Measurements from ENCODE around the gene ACSM4. TPM values are rescaled to one million over a fixed set of nuclear protein-coding genes. Genes with fewer than 3 reads are reported as not detected.

Gene ACSM4
- total RNA-seq, 1 experiment from 2014 or later, result not detected

- H3K4me3 ChIP-seq (ENCODE audit: low read depth, low read length), result no peak overlapping the region
- peaks cover 10% of the 10 kb centered on the region for H3K4me1 Mint-ChIP-seq (ENCODE audit: low read depth, unreplicated experiment)
- no peak overlapping the region for H3K27ac Mint-ChIP-seq (ENCODE audit: unreplicated experiment)
- peaks cover 7% of the 10 kb centered on the region for H3K9me3 Mint-ChIP-seq (ENCODE audit: unreplicated experiment)
- peaks cover 6% of the 10 kb centered on the region for H3K27me3 Mint-ChIP-seq (ENCODE audit: insufficient read depth, unreplicated experiment)
- no peaks in the 10 kb centered on the region for H3K36me3 Mint-ChIP-seq (ENCODE audit: insufficient read depth, unreplicated experiment)
- no peak overlapping the region for H3K4me3 Mint-ChIP-seq (ENCODE audit: unreplicated experiment)
- no peak for DNase-seq
- CTCF ChIA-PET, result no interaction called here
- POLR2A ChIA-PET, result no interaction called here
- BruUV-seq (replicated peaks), result no TSS peak
- intact Hi-C loops (cut with micrococcal nuclease; ENCODE audit: unreplicated experiment), result no loop called here
- TF ChIP-seq CTCF (IDR thresholded peaks at IDR 0.05; ENCODE audit: insufficient read depth in 1 of 2, low read depth in 1 of 2, low read length in 1 of 2, severe bottlenecking in 1 of 2, unreplicated experiment in 1 of 2), result no peak
- peaks cover 12% of the 10 kb centered on the region; the same call in 1 of the 2 replicates for H3K4me1 ChIP-seq
- no peaks in the 10 kb centered on the region for H3K27me3 ChIP-seq (replicated peaks; ENCODE audit: control insufficient read depth, insufficient read depth, low read length)
- H3K36me3 ChIP-seq (ENCODE audit: control insufficient read depth, insufficient read depth, low read length), result no peaks in the 10 kb centered on the region
- no peaks in the 10 kb centered on the region for H3K9me3 ChIP-seq
These were observed 71.3 kb downstream of the ACSM4 start for GRCh38 chr12:7375145-7375543.

- no peak overlapping the region for H3K27ac Mint-ChIP-seq (ENCODE audit: unreplicated experiment)
- peaks cover 10% of the 10 kb centered on the region for H3K4me1 Mint-ChIP-seq (ENCODE audit: low read depth, unreplicated experiment)
- no peak overlapping the region for H3K4me3 Mint-ChIP-seq (ENCODE audit: unreplicated experiment)
- no peaks in the 10 kb centered on the region for H3K36me3 Mint-ChIP-seq (ENCODE audit: insufficient read depth, unreplicated experiment)
- ChIA-PET CTCF (no interaction called here), POLR2A (no interaction called here)
- no peak for DNase-seq
- no peaks in the 10 kb centered on the region for H3K27me3 ChIP-seq (replicated peaks; ENCODE audit: control insufficient read depth, insufficient read depth, low read length)
- no peak overlapping the region for H3K4me3 ChIP-seq (ENCODE audit: low read depth, low read length)
- no peaks in the 10 kb centered on the region for H3K36me3 ChIP-seq (ENCODE audit: control insufficient read depth, insufficient read depth, low read length)
- H3K9me3 ChIP-seq, result no peaks in the 10 kb centered on the region
- no TSS peak for BruUV-seq (replicated peaks)
- H3K27me3 Mint-ChIP-seq (ENCODE audit: insufficient read depth, unreplicated experiment), result peaks cover 4% of the 10 kb centered on the region
- no peak for TF ChIP-seq CTCF (IDR thresholded peaks at IDR 0.05; ENCODE audit: insufficient read depth in 1 of 2, low read depth in 1 of 2, low read length in 1 of 2, severe bottlenecking in 1 of 2, unreplicated experiment in 1 of 2)
- peaks cover 12% of the 10 kb centered on the region; the same call in 1 of the 2 replicates for H3K4me1 ChIP-seq
- H3K9me3 Mint-ChIP-seq (ENCODE audit: unreplicated experiment), result no peaks in the 10 kb centered on the region
- intact Hi-C loops (cut with micrococcal nuclease; ENCODE audit: unreplicated experiment), result no loop called here
These were observed 72.3 kb downstream of the ACSM4 start for GRCh38 chr12:7376196-7376595.

Other genes starting within 250 kb of the ACSM4 start
- 5.3 and 6.1 TPM in 2 replicates for gene C1S, start 243.4 kb upstream of the ACSM4 start, total RNA-seq (2022)
- gene C1R, start 211.6 kb upstream of the ACSM4 start, total RNA-seq (2022), result 3.9 and 4.2 TPM in 2 replicates
- gene C1RL, start 194.9 kb upstream of the ACSM4 start, total RNA-seq (2022), result 38.7 and 40.2 TPM in 2 replicates
- gene RBP5, start 175.2 kb upstream of the ACSM4 start, total RNA-seq (2022), result 0.86 and 1.8 TPM in 2 replicates
- 40.2 and 44.3 TPM in 2 replicates for gene CLSTN3, start 173.7 kb upstream of the ACSM4 start, total RNA-seq (2022)
- gene PEX5, start 114.4 kb upstream of the ACSM4 start, total RNA-seq (2022), result 74.5 and 82.7 TPM in 2 replicates
- 0.07 and 0.11 TPM in 2 replicates for gene CD163L1, start 140.1 kb downstream of the ACSM4 start, total RNA-seq (2022)
- 0.20 and 1.4 TPM in 2 replicates for gene CD163, start 199.7 kb downstream of the ACSM4 start, total RNA-seq (2022)